ENCODE data around the gene IGF2BP2. TPM values are rescaled to one million over a fixed set of nuclear protein-coding genes. Genes with fewer than 3 reads are reported as not detected.
"Not testable (repeated sequence)": the region's sequence is repeated elsewhere in the genome, so short reads cannot be mapped to it uniquely, and the experiment has no call there.

Gene IGF2BP2
- total RNA-seq, 1 donor from 2014 or later, result 187 TPM

GRCh38 chr3:185842241-185842640 lies 17.4 kb upstream of the IGF2BP2 start:
- no peak for TF ChIP-seq CTCF (IDR thresholded peaks at IDR 0.05; ENCODE audit: unreplicated experiment)
- peak overlapping the region; percentile 37 for H3K27ac Mint-ChIP-seq
- peaks cover 10% of the 10 kb centered on the region for H3K27me3 Mint-ChIP-seq
- DNase-seq (ENCODE audit: low spot score, unreplicated experiment), result no peak
- no peak overlapping the region for H3K4me3 Mint-ChIP-seq (ENCODE audit: low read depth)
- H3K9me3 Mint-ChIP-seq (ENCODE audit: low read depth), result no peaks in the 10 kb centered on the region
- no peaks in the 10 kb centered on the region for H3K36me3 Mint-ChIP-seq (ENCODE audit: insufficient read depth)
- H3K4me1 Mint-ChIP-seq (ENCODE audit: low read depth), result peaks cover 5% of the 10 kb centered on the region

DNA sequence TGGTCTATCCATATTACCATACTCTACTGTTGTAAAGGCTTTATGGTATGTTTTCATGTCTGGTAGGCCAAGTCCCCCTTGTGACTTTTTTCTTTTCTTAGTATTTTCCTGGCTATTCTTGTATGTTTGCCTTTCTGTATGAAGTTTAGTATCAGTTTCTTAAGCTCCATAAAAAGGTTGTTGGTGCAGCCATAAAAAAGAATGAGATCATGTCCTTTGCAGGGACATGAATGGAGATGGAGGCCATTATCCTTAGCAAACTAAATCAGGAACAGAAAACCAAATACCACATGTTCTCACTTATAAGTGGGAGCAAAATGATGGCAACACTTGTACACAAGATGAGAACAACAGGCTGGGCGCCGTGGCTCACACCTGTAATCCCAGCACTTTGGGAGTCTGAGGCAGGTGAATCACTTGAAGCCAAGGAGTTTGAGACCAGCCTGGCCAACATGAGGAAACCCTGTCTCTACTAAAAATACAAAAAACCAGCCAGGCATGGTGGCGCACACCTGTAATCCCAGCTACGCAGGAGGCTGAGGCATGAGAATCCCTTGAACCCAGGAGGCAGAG lies 13.7 kb upstream of the IGF2BP2 start:
- H3K36me3 Mint-ChIP-seq (ENCODE audit: insufficient read depth); H3K27me3 Mint-ChIP-seq; H3K27ac Mint-ChIP-seq; H3K4me1 Mint-ChIP-seq (ENCODE audit: low read depth); DNase-seq (ENCODE audit: low spot score, unreplicated experiment); H3K9me3 Mint-ChIP-seq (ENCODE audit: low read depth); H3K4me3 Mint-ChIP-seq (ENCODE audit: low read depth): not testable (repeated sequence)

DNA sequence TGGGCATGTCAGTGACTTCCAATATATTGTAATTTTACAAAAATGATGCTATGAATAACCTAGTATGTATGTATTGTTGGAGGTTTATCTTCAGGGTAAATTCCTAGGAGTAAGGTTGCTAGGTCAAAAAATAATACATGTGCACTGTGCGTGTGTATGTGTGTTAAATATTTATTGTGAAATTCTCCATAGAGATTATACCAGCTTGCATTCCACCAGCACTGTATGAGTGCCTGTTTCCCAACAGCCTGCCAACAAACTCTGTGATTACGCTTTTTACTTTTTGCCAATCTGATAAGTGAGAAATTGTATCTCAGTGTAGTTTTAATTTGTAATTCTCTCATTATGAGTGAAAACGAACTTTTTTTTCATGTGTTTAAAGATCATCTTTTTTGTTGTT lies 12.6 kb upstream of the IGF2BP2 start:
- Mint-ChIP-seq H3K4me1 (ENCODE audit: low read depth) (peaks cover 8% of the 10 kb centered on the region), H3K27me3 (no peaks in the 10 kb centered on the region), H3K9me3 (ENCODE audit: low read depth) (no peaks in the 10 kb centered on the region), H3K36me3 (ENCODE audit: insufficient read depth) (no peaks in the 10 kb centered on the region), H3K27ac (no peak overlapping the region), H3K4me3 (ENCODE audit: low read depth) (no peak overlapping the region)
- TF ChIP-seq CTCF (IDR thresholded peaks at IDR 0.05; ENCODE audit: unreplicated experiment), result no peak
- DNase-seq (ENCODE audit: low spot score, unreplicated experiment), result no peak

DNA sequence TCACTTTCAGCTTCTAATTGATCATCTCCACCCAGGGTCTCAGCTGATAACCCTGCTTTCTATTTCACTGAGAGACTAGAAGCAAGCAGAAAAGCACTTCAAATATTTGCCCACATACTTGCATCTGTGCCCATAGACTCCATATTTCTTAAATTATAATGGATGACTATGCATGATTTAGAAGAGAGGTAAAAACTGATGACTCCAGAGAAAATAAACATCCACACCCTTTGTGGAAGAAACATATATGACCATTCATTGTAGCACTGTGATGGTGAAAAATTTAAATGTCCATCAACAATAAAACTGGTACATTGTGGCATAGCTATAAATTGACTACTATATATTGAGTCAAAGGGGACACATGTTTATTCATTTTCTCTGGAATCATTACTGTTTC lies 7.1 kb upstream of the IGF2BP2 start:
- TF ChIP-seq CTCF (IDR thresholded peaks at IDR 0.05; ENCODE audit: unreplicated experiment), result no peak
- H3K36me3 Mint-ChIP-seq (ENCODE audit: insufficient read depth), result peaks cover 28% of the 10 kb centered on the region

DNA sequence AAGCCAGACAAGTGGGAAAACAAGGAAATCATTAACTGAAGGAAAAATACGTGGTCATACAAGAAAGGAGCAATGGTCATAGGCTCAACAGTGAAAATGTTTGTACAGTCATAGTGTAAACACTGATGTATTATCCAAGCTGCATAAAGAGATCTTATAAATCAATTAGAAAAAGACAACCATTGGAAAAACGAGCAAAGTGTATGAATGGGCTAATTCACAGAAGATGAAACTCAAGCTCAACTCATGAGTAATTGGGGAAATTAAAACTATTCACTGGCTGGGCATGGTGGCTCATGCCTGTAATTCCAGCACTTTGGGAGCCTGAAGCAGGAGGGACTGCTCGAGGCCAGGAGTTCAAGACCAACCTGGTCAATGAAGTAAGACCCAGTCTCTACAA lies 6.4 kb upstream of the IGF2BP2 start:
- TF ChIP-seq CTCF (IDR thresholded peaks at IDR 0.05; ENCODE audit: unreplicated experiment), result no peak
- H3K4me1 Mint-ChIP-seq (ENCODE audit: low read depth), result peaks cover 16% of the 10 kb centered on the region
- H3K36me3 Mint-ChIP-seq (ENCODE audit: insufficient read depth), result peaks cover 29% of the 10 kb centered on the region
- H3K27ac Mint-ChIP-seq, result no peak overlapping the region
- peaks cover 12% of the 10 kb centered on the region for H3K9me3 Mint-ChIP-seq (ENCODE audit: low read depth)
- no peak overlapping the region for H3K4me3 Mint-ChIP-seq (ENCODE audit: low read depth)
- no peak for DNase-seq (ENCODE audit: low spot score, unreplicated experiment)
- H3K27me3 Mint-ChIP-seq, result no peaks in the 10 kb centered on the region

More for the DNA sequence above, 7.1 kb upstream of the IGF2BP2 start:
- no peaks in the 10 kb centered on the region for H3K27me3 Mint-ChIP-seq
- H3K9me3 Mint-ChIP-seq (ENCODE audit: low read depth), result peaks cover 12% of the 10 kb centered on the region
- H3K4me1 Mint-ChIP-seq (ENCODE audit: low read depth), result peaks cover 9% of the 10 kb centered on the region
- no peak overlapping the region for H3K27ac Mint-ChIP-seq
- no peak overlapping the region for H3K4me3 Mint-ChIP-seq (ENCODE audit: low read depth)
- no peak for DNase-seq (ENCODE audit: low spot score, unreplicated experiment)

DNA sequence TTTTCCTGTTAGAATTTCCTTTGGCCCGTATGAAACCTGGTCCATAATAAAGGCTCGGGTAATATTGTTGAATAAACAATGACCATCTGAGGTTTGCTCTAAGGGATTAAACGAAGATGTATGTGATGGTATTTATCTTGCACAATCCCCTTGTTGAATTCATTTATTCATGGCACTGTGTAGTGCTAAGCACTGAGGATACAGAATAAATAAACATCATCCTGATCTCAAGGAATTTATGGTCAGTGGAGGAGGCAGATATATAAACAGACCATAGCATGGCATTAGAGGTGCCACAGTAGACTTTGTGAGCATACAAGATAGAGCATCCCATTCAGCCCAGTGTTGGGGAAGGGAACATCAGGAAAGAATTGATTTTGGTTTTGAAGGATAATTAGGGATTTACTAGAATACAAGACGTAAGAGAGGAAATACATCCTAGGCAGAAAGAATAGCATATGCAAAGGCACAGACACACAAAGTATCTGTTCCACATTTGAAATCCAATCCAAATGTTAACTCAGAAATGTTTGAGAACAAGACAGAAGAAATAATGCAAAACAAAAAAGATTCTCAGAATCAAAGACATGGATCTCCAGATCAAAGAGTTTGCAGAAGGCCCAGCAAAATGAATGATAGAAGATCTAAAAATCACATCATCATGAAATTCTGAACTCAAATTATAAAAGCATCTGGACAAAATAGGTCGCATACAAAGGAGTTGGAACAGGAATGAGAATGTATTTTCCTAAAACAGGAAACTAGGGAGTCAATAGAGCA lies 5.4 kb upstream of the IGF2BP2 start:
- no peak overlapping the region for H3K4me3 Mint-ChIP-seq (ENCODE audit: low read depth)
- H3K27me3 Mint-ChIP-seq, result no peaks in the 10 kb centered on the region
- H3K27ac Mint-ChIP-seq, result no peak overlapping the region
- H3K9me3 Mint-ChIP-seq (ENCODE audit: low read depth), result peaks cover 12% of the 10 kb centered on the region
- no peak for DNase-seq (ENCODE audit: low spot score, unreplicated experiment)
- H3K36me3 Mint-ChIP-seq (ENCODE audit: insufficient read depth), result peaks cover 29% of the 10 kb centered on the region
- TF ChIP-seq CTCF (IDR thresholded peaks at IDR 0.05; ENCODE audit: unreplicated experiment), result no peak
- peaks cover 18% of the 10 kb centered on the region for H3K4me1 Mint-ChIP-seq (ENCODE audit: low read depth)
